Activated B cell treated with CpG ODN at 0.5 μM for 24 hours (primary cell): ENCODE data around the gene CLRN1. TPM values are rescaled to one million over a fixed set of nuclear protein-coding genes. Genes with fewer than 3 reads are reported as not detected.

Source experiments
- ATAC-seq: fragments of 200-7000 bp; cut with Tn5 transposase; one replicate; pipeline ENCODE4 v1.10.0; 2021; ENCODE audit warnings: low read depth, mild to moderate bottlenecking, moderate library complexity
- CTCF ChIA-PET: fragments of 350-600 bp; sonication (Branson Sonifier 250); formaldehyde crosslinking; loops from one replicate; lab custom pipeline; 2021; ENCODE audit warnings: antibody characterized with exemption; lab: Charles Lee
- POLR2A ChIA-PET: fragments of 350-600 bp; sonication (Branson Sonifier 250); formaldehyde crosslinking; loops from one replicate; lab custom pipeline; 2021; ENCODE audit warnings: antibody characterized with exemption; lab: Charles Lee
- DNase-seq: peaks from one replicate; pipeline ENCODE4 v3.0.0; 2022
- H3K27ac Mint-ChIP-seq: one replicate; pipeline ENCODE4 v1.8.0; 2020; ENCODE audit warnings: mixed read lengths
- H3K27me3 Mint-ChIP-seq: one replicate; pipeline ENCODE4 v1.8.0; 2021; ENCODE audit warnings: mixed read lengths
- H3K36me3 Mint-ChIP-seq: one replicate; pipeline ENCODE4 v1.8.0; 2021; ENCODE audit warnings: low read depth, mixed read lengths
- H3K4me1 Mint-ChIP-seq: one replicate; pipeline ENCODE4 v1.8.0; 2021; ENCODE audit warnings: mixed read lengths
- H3K4me3 Mint-ChIP-seq: one replicate; pipeline ENCODE4 v1.8.0; 2020; ENCODE audit warnings: mild to moderate bottlenecking, mixed read lengths
- H3K9me3 Mint-ChIP-seq: one replicate; pipeline ENCODE4 v1.8.0; 2020; ENCODE audit warnings: mixed read lengths
- CTCF ChIP-seq: fragments of 200-600 bp; IDR thresholded peaks from one replicate; pipeline ENCODE4 v1.8.0; 2022; ENCODE audit warnings: antibody characterized with exemption, mild to moderate bottlenecking
- intact Hi-C: fragments of 100-400 bp; cut with micrococcal nuclease; formaldehyde crosslinking; loops from one replicate; pipeline ENCODE4 v1.15.1; 2024
- total RNA-seq: library from RNA; stranded (reverse); gene quantifications from 2 replicates; pipeline ENCODE4 v1.2.3, GENCODE V29; 2022

CLRN1 gene
- total RNA-seq, 1 donor from 2014 or later, result not detected

DNA sequence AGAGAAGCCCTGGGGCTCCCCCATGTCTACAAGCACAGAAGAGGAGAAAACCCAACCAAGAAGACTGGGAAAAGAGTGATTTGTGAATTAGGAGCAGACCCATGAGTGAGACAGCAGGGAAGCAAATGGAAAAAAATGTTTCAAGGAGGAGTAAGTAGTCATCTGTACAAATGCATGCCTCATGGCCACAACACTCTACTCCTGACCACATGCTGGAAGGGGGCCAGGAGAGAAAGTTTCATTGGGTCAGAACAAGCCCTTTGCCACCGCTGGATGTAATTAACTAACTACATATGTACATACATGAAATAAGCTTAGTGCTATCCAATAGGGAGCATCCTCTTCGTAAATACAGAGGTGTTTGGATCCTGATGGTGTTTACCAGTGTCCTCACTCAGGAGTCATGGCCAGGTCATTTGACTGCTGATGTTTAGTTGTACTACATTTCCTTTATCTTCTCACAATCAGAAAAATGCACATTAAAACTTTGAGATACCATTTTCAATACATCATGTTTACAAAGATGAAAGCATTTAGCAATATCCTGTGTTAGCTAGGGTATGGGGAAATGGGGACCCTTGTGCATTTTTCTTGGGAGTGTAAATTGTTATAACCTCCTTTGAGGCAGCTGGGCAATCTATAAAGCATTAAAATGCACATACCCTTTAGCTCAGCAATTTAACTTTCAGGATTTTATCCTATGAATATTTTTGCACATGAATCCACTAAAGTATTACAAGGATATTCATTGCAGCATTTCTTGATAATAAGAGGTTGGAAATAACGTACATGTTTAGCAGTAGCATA, 27.1 kb downstream of the CLRN1 start:
- intact Hi-C loops, result no loop called here
- DNase-seq (no peak), ATAC-seq (no peak)
- Mint-ChIP-seq H3K4me3 (no peak overlapping the region), H3K9me3 (no peaks in the 10 kb centered on the region), H3K27ac (no peak overlapping the region), H3K27me3 (peaks cover 25% of the 10 kb centered on the region), H3K4me1 (no peaks in the 10 kb centered on the region), H3K36me3 (no peaks in the 10 kb centered on the region)
- CTCF ChIA-PET, result no interaction called here
- POLR2A ChIA-PET, result no interaction called here
- TF ChIP-seq CTCF, result no peak

DNA sequence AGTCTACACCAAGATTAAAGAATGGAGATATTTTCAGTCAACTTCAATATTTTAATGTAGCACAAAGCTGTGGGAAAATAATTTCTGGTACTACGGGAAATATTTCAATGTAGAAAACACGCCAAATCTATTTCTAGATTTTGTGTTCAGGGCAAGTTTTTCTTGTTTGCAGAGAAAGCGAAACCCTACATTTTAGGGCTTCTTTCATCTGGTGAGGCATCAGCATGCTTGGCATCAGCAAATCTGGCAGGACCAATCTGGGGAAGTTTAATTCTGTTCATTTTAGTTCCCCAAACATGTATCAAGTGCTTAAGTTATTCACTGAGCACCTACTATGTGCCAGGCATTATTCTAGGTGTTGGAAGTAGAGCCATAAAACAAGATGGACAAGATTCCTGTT, 30.3 kb downstream of the CLRN1 start:
- no peak for TF ChIP-seq CTCF
- Mint-ChIP-seq H3K27me3 (peaks cover 27% of the 10 kb centered on the region), H3K27ac (no peak overlapping the region), H3K4me3 (no peak overlapping the region), H3K9me3 (no peaks in the 10 kb centered on the region), H3K36me3 (no peaks in the 10 kb centered on the region), H3K4me1 (no peaks in the 10 kb centered on the region)
- no peak for DNase-seq
- intact Hi-C loops, result no loop called here
- no peak for ATAC-seq
- ChIA-PET CTCF (no interaction called here), POLR2A (no interaction called here)

DNA sequence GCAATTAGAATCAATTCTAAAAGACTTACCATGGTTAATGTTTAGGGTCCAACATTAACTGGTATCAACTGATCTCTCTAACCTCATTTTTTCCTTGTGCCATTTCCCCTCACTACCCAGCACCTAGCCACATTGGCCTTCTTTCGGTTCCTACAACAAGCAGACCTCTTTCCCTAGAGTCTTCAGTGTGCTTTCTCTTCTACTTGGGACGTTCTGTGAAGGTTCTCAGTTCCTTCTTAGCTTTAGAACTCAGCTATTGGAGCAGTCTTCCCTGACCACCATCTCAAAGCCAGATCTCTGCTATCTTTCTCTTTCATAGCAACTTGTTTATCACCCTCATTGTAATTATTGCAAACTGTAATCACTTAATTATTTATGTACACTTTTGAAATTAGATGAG, 35.8 kb downstream of the CLRN1 start:
- no peak for TF ChIP-seq CTCF
- peak; percentile 52 for ATAC-seq
- DNase-seq, result no peak
- Mint-ChIP-seq H3K4me3 (no peak overlapping the region), H3K27me3 (peaks cover 14% of the 10 kb centered on the region), H3K36me3 (no peaks in the 10 kb centered on the region), H3K27ac (no peak overlapping the region), H3K4me1 (no peaks in the 10 kb centered on the region), H3K9me3 (no peaks in the 10 kb centered on the region)
- intact Hi-C loops, result no loop called here
- ChIA-PET CTCF (no interaction called here), POLR2A (interaction anchor here (0.6 kb wide), 1 partner anchor 256 kb away, joined by 3 read pairs; no protein-coding TSS in a partner anchor)

DNA sequence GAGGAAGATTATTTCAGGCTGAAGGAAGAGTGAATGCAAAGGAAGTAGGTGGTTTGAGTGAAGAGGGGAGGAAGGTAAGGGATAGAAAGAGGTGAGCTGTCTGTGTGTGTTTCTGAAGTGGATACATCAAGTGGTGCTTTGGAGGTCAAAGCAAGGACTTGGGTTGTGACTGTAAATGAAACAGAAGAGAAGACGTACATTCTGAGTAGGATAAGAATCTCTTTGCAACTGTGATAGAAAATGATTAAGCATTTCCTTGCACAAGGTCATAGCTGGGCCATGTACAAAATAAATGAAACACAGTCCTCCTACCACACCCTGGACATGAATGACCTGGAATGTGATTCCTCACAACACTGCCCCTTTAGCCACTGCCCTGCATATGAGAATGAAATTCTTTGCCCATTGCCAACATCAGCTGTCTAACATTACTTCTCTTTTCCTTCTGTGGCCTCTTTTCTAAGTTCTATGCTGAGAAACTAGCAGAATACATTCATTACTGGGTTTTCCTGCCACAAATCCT, 39.0 kb downstream of the CLRN1 start:
- H3K9me3 Mint-ChIP-seq, result no peaks in the 10 kb centered on the region
- CTCF ChIA-PET, result interaction anchor here (1.2 kb wide), 1 partner anchor 7 kb away, joined by 3 read pairs; no protein-coding TSS in a partner anchor
- DNase-seq (no peak), ATAC-seq (no peak)
- no peak overlapping the region for H3K27ac Mint-ChIP-seq
- POLR2A ChIA-PET, result no interaction called here
- intact Hi-C loops, result no loop called here
- H3K4me3 Mint-ChIP-seq, result no peak overlapping the region
- TF ChIP-seq CTCF, result no peak
- peaks cover 17% of the 10 kb centered on the region for H3K27me3 Mint-ChIP-seq
- no peaks in the 10 kb centered on the region for H3K36me3 Mint-ChIP-seq
- H3K4me1 Mint-ChIP-seq, result no peaks in the 10 kb centered on the region

DNA sequence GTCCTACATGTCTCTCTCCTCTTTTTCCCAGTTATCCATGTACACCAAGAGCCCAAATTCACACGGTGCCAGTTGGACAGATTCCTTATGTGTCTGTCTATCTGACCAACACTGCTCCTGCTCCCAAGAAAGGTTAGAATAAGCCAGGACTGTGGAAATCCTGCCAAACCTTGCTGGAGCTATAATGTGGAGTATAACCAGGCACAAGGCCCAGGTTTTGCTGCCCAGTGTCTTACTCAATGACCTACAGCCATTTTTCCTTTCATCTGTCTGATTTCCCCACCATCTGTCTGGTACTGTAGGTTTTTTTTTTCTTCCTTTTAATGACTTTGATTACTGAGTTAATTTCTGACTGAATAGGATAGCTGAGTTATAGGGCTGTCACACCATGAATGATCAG, 40.8 kb downstream of the CLRN1 start:
- ATAC-seq, result no peak
- ChIA-PET CTCF (no interaction called here), POLR2A (no interaction called here)
- H3K4me3 Mint-ChIP-seq, result no peak overlapping the region
- intact Hi-C loops, result no loop called here
- TF ChIP-seq CTCF, result no peak
- no peak overlapping the region for H3K27ac Mint-ChIP-seq
- no peaks in the 10 kb centered on the region for H3K4me1 Mint-ChIP-seq
- no peaks in the 10 kb centered on the region for H3K36me3 Mint-ChIP-seq
- peaks cover 12% of the 10 kb centered on the region for H3K27me3 Mint-ChIP-seq
- no peak for DNase-seq
- no peaks in the 10 kb centered on the region for H3K9me3 Mint-ChIP-seq
